Tibial artery (tissue), 4 donors: Measurements from ENCODE around the gene SEC24D.
A peak's percentile ranks its signal among the peaks of the same experiment; 100 is the strongest.
"Not testable (repeated sequence)": the region's sequence is repeated elsewhere in the genome, so short reads cannot be mapped to it uniquely, and the experiment has no call there.

Source experiments
- DNase-seq, 2 donors: peaks; one replicate each; pipeline ENCODE4 v3.0.0-alpha.2; 2019
- H3K27ac ChIP-seq, 2 donors: fragments of 200-600 bp; sonication (generic) in 1 of 2; 1 replicate in 1 of 2; 2 replicates in 1 of 2; pipeline ENCODE4 v1.5.1; 2018 to 2019; ENCODE audit warnings: mild to moderate bottlenecking in 1 of 2
- H3K27me3 ChIP-seq, 2 donors: fragments of 200-600 bp; sonication (generic) in 1 of 2; one replicate each; pipeline versions ENCODE4 v1.5.1 to v1.6.0; 2016 to 2019
- H3K36me3 ChIP-seq, 3 donors: fragments of 200-600 bp; sonication (generic) in 2 of 3; one replicate each; pipeline ENCODE4 v1.5.1; 2016 to 2019; ENCODE audit warnings: mild to moderate bottlenecking in 2 of 3
- H3K4me1 ChIP-seq, 4 donors: fragments of 200-600 bp; sonication (generic) in 2 of 4; 1 replicate in 3 of 4; 2 replicates in 1 of 4; pipeline ENCODE4 v1.5.1; 2016 to 2019
- H3K4me3 ChIP-seq, 2 donors: fragments of 200-600 bp; sonication (generic) in 1 of 2; 1 replicate in 1 of 2; 2 replicates in 1 of 2; pipeline ENCODE4 v1.5.1; 2018 to 2019; ENCODE audit warnings: mild to moderate bottlenecking in 2 of 2
- H3K9me3 ChIP-seq, 3 donors: fragments of 200-600 bp; sonication (generic) in 1 of 3; one replicate each; pipeline ENCODE4 v1.5.1; 2016 to 2019
- intact Hi-C: fragments of 100-400 bp; cut with DNase I; formaldehyde crosslinking; loops from one replicate; pipeline ENCODE4 v1.15.0; 2023; ENCODE audit warnings: low total_unique reads
- TF ChIP-seq, protein P1 (sequence below), 2 experiments: fragments of 200-600 bp in 1 of 2; fragments of 450-650 bp in 1 of 2; IDR thresholded peaks; one replicate each; pipeline ENCODE4 v1.5.1; 2017 to 2019; ENCODE audit warnings: antibody characterized with exemption in 2 of 2, mild to moderate bottlenecking in 1 of 2, moderate library complexity in 1 of 2

SEC24D gene

DNA sequence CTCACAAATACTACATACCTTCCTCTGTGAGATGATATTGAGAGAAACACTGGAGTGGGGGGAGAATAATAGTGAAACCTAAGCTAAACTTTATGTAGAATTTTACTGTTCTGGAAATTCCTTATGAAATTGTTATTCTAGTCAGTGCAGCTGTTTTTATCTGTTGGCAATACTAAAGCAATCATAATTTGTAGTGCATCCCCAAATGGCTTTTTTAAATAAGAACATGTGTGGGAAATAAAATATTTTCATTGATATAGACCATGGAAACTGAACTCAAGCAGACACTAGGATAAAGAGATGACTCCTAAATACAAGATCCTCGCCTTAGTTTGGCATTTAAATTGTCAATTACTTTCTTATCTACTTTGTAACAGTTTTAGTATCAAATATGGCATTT lies 51.1 kb downstream of the SEC24D start:
- no peak for DNase-seq
- intact Hi-C loops: no loop called here
- peaks cover 5 to 15% (median 11%) of the 10 kb centered on the region in 3 donors for H3K36me3 ChIP-seq
- H3K27ac ChIP-seq: peak overlapping the region; percentile 21 to 60
- no peak overlapping the region for H3K4me3 ChIP-seq
- TF ChIP-seq, protein P1, sequence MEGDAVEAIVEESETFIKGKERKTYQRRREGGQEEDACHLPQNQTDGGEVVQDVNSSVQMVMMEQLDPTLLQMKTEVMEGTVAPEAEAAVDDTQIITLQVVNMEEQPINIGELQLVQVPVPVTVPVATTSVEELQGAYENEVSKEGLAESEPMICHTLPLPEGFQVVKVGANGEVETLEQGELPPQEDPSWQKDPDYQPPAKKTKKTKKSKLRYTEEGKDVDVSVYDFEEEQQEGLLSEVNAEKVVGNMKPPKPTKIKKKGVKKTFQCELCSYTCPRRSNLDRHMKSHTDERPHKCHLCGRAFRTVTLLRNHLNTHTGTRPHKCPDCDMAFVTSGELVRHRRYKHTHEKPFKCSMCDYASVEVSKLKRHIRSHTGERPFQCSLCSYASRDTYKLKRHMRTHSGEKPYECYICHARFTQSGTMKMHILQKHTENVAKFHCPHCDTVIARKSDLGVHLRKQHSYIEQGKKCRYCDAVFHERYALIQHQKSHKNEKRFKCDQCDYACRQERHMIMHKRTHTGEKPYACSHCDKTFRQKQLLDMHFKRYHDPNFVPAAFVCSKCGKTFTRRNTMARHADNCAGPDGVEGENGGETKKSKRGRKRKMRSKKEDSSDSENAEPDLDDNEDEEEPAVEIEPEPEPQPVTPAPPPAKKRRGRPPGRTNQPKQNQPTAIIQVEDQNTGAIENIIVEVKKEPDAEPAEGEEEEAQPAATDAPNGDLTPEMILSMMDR (IDR thresholded peaks at IDR 0.05): no peak
- peaks cover 0 to 52% (median 8%) of the 10 kb centered on the region in 4 donors for H3K4me1 ChIP-seq
- no peaks in the 10 kb centered on the region for H3K9me3 ChIP-seq
- no peaks in the 10 kb centered on the region for H3K27me3 ChIP-seq

DNA sequence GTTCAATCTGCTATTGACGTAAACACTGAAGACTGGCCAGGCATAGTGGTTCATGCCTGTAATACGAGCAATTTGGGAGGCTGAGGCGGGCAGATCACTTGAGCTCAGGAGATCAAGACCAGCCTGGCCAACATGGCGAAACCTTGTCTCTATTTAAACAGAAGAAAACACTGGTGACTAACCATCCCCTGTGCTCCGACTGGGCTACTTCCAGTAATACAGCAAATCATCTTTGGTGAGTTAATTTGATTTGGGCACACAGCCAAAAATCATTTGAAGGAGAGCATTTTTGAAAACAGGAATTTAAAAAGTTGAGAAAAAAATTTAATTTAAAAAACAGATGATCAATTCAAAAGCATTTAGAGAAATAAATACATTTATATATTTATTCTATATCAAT lies 52.0 kb downstream of the SEC24D start:
- no peaks in the 10 kb centered on the region for H3K27me3 ChIP-seq
- intact Hi-C loops: no loop called here
- H3K27ac ChIP-seq: no peak overlapping the region
- peaks cover 5 to 11% (median 11%) of the 10 kb centered on the region in 3 donors for H3K36me3 ChIP-seq
- TF ChIP-seq, protein P1 (IDR thresholded peaks at IDR 0.05): no peak
- H3K9me3 ChIP-seq: no peaks in the 10 kb centered on the region
- no peak overlapping the region for H3K4me3 ChIP-seq
- DNase-seq: peak in 1 of 2 donors; percentile 68
- peaks cover 0 to 44% (median 7%) of the 10 kb centered on the region in 4 donors for H3K4me1 ChIP-seq

DNA sequence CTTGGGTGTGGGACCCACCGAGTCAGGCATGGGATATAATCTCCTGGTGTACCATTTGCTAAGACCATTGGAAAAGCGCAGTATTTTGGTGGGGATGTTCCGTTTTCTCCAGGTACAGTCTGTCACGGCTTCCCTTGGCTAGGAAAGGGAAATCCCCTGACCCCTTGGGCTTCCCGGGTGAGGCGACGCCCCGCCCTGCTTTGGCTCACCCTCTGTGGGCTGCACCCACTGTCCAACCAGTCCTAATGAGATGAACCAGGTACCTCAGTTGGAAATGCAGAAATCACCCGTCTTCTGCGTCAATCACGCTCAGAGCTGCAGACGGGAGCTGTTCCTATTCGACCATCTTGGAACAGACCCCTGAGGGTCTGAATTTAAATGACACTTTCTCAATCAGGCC lies 53.0 kb downstream of the SEC24D start:
- H3K4me3 ChIP-seq, intact Hi-C loops, H3K9me3 ChIP-seq, H3K27ac ChIP-seq, DNase-seq, H3K27me3 ChIP-seq: not testable (repeated sequence)
- Histone ChIP-seq H3K4me1 (peaks cover 0 to 34% (median 4%) of the 10 kb centered on the region in 4 donors), H3K36me3 (peaks cover 5 to 11% (median 11%) of the 10 kb centered on the region in 3 donors)

DNA sequence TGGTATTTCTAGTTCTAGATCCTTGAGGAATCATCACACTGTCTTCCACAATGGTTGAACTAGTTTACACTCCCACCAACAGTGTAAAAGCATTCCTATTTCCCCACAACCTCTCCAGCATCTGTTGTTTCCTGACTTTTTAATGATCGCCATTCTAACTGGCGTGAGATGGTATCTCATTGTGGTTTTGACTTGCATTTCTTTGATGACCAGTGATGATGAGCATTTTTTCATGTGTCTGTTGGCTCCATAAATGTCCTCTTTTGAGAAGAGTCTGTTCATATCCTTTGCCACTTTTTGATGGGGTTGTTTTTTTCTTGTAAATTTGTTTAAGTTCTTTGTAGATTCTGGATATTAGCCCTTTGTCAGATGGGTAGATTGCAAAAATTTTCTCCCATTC lies 58.3 kb downstream of the SEC24D start:
- peaks cover 0 to 32% (median 18%) of the 10 kb centered on the region in 4 donors for H3K4me1 ChIP-seq
- H3K27me3 ChIP-seq, H3K36me3 ChIP-seq, H3K9me3 ChIP-seq, H3K27ac ChIP-seq, H3K4me3 ChIP-seq, DNase-seq, intact Hi-C loops: not testable (repeated sequence)

DNA sequence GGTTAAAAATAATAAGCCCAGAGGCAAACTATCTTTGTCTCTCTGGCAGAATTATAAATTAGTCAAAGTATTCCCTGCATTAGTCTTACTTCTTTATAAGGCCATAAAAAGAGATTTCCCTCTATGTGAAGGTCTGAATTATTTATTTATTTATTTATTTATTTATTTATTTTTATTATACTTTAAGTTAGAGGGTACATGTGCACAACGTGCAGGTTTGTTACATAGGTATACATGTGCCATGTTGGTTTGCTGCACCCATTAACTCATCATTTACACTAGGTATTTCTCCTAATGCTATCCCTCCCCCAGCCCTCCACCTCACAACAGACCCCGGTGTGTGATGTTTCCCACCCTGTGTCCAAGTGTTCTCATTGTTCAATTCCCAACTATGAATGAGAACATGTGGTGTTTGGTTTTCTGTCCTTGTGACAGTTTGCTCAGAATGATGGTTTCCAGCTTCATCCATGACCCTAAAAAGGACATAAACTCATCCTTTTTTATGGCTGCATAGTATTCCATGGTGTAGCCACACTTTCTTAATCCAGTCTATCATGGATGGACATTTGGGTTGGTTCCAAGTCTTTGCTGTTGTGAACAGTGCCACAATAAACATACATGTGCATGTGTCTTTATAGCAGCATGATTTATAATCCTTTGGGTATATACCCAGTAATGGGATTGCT lies 58.8 kb downstream of the SEC24D start:
- H3K27me3 ChIP-seq, intact Hi-C loops, DNase-seq, H3K9me3 ChIP-seq, H3K36me3 ChIP-seq, H3K4me3 ChIP-seq: not testable (repeated sequence)
- Histone ChIP-seq H3K4me1 (peaks cover 0 to 38% (median 23%) of the 10 kb centered on the region in 4 donors), H3K27ac (peak overlapping the region; percentile 55 to 81)

DNA sequence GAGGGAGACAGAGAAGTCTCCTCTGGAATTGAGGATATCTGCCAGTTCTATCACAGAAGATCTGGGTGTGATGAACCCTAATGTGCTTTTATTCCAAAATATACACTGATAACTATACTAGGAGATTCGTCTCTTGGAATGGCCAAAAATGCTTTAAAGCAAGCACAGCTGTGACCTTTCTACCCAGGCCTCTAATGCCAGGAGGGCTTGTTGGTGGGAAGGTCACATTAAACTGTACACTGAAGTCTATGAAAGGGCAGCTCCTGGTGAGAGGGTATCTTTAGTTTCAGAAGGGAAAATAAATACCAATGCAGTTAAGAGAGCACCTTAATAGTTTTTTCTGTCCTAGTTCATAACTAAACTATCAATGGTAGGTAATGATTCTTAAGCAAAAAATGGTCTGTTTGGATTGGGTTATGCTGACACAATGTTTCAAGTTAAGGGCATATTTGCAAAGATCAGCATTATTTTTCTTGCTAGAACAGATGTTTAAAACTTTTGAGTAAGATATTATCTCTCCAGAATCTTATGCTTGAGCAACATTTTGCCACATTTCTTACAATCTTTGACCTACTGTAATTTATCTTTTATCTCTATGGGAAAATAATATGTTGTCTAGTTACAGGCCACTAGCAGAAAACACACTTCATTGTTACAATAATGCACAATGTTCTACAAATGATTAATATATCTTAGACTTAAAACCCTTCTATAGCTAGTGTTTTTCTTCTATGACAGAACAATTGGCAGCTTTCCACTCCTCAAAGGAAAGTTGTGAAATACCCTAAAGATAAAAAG lies 59.6 kb downstream of the SEC24D start:
- Histone ChIP-seq H3K27me3 (no peaks in the 10 kb centered on the region), H3K27ac (peak overlapping the region; percentile 55 to 81), H3K36me3 (no peaks in the 10 kb centered on the region), H3K9me3 (no peaks in the 10 kb centered on the region), H3K4me1 (peaks cover 0 to 45% (median 26%) of the 10 kb centered on the region in 4 donors), H3K4me3 (no peak overlapping the region)
- DNase-seq: no peak
- TF ChIP-seq, protein P1 (IDR thresholded peaks at IDR 0.05): no peak
- intact Hi-C loops: no loop called here

DNA sequence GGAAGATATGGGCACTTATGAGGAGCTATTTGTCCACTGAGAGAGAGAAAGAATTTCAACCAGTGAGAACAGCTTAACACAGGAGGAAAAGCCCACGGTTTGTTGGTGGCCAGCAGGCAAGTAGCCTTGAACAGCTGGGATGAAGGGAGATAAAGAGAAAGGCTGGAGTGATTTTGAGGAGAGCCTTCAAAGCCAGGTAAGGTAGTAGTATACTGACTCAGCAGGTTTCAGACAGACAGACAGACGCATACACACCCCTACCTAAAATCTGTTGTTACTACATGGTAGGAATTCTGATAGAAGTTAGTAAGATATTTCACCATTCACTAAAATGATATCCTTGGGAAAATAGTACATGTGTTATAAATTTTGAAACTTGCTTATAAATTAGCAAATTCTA lies 60.5 kb downstream of the SEC24D start:
- Histone ChIP-seq H3K4me1 (peaks cover 0 to 55% (median 33%) of the 10 kb centered on the region in 4 donors), H3K27ac (peak overlapping the region; percentile 55 to 81), H3K36me3 (no peaks in the 10 kb centered on the region), H3K27me3 (no peaks in the 10 kb centered on the region), H3K9me3 (no peaks in the 10 kb centered on the region), H3K4me3 (no peak overlapping the region)
- DNase-seq: no peak
- TF ChIP-seq, protein P1 (IDR thresholded peaks at IDR 0.05): no peak
- intact Hi-C loops: no loop called here
